H1 (cell line): ENCODE measurements around the gene WDR7. TPM values are rescaled to one million over a fixed set of nuclear protein-coding genes. Genes with fewer than 3 reads are reported as not detected.

Experiments used
- ASH2L ChIP-seq: fragments of 200-600, 300-600 bp; sonication (generic); IDR thresholded peaks from one replicate; pipeline ENCODE4 v1.7.1; 2017; ENCODE audit warnings: low read length
- CBX5 ChIP-seq: fragments of 300-800, 300-1000 bp; sonication (generic); IDR thresholded peaks from 2 replicates; pipeline ENCODE4 v1.7.1; 2016; ENCODE audit warnings: antibody characterized with exemption, low read length, low read depth
- CTCF ChIP-seq, 3 experiments: IDR thresholded peaks; 1 replicate in 2 of 3; 2 replicates in 1 of 3; pipeline versions ENCODE4 v1.5.1 to v1.6.1; 2011; ENCODE audit warnings: low read length in 3 of 3, mild to moderate bottlenecking in 3 of 3, inconsistent platforms in 2 of 3, low read depth in 1 of 3, moderate library complexity in 1 of 3; ENCODE audit not compliant: insufficient read depth in 1 of 3; ENCODE audit errors: control extremely low read depth in 1 of 3
- polyA plus RNA-seq, 7 experiments: library from polyadenylated mRNA; depleted of rRNA in 3 of 7; stranded (reverse) in 5 of 7; unstranded in 2 of 7; fragments of >200 nt in 5 of 7; fragments of 200-250 nt in 2 of 7; gene quantifications; 1 replicate in 5 of 7; 2 replicates in 1 of 7; 4 replicates in 1 of 7; pipeline versions ENCODE4 v1.2.1 to v1.2.3, GENCODE V29; 2011 to 2013; ENCODE audit warnings: missing spikeins in 2 of 7, mixed read lengths in 2 of 7
- total RNA-seq: library from RNA; stranded (reverse); fragmentation: NEBNext Ultra II Directional; extraction: Animal tissue kit (Norgen Biotek cat#: 25700); gene quantifications from 2 replicates; pipeline ENCODE4 v1.2.1, GENCODE V29; 2021

WDR7 gene
- total and polyA plus RNA-seq, 2 of the 8 experiments (the other 6 are each of a cell fraction or from before 2014, with no cell fraction given) = 5.5 to 15.2 TPM

GRCh38 chr18:57060814-57061213, 409.7 kb downstream of the WDR7 start (continued):
- TF ChIP-seq CTCF (IDR thresholded peaks at IDR 0.05; ENCODE audit: control extremely low read depth in 1 of 3, insufficient read depth in 1 of 3, low read depth in 1 of 3, low read length in 3 of 3) (no peak), CBX5 (no peak), ASH2L (no peak)
